Right lobe of liver (tissue), 6 donors: ENCODE measurements around the gene FGF8. TPM values are rescaled to one million over a fixed set of nuclear protein-coding genes. Genes with fewer than 3 reads are reported as not detected.
A peak's percentile ranks its signal among the peaks of the same experiment; 100 is the strongest.

Experiments used
- ATAC-seq, 4 donors: fragments of 200-7000 bp; cut with Tn5 transposase; one replicate each; pipeline ENCODE4 v1.9.1; 2020; ENCODE audit warnings: mild to moderate bottlenecking in 4 of 4, moderate library complexity in 4 of 4
- DNase-seq, 3 donors: peaks; one replicate each; pipeline ENCODE4 v3.0.0-alpha.2; 2020
- H3K27ac ChIP-seq, 3 donors: fragments of 200-600 bp; one replicate each; pipeline ENCODE4 v1.8.0; 2022
- H3K27me3 ChIP-seq, 2 donors: fragments of 200-600 bp; one replicate each; pipeline ENCODE4 v1.8.0; 2022
- H3K36me3 ChIP-seq, 4 donors: fragments of 200-600 bp; sonication (generic) in 1 of 4; one replicate each; pipeline versions ENCODE4 v1.5.1 to v1.8.0; 2017 to 2022; ENCODE audit warnings: control low read depth in 1 of 4
- H3K4me1 ChIP-seq, 4 donors: fragments of 200-600 bp; sonication (generic) in 1 of 4; one replicate each; pipeline versions ENCODE4 v1.5.1 to v1.8.0; 2017 to 2022; ENCODE audit warnings: control low read depth in 1 of 4
- H3K4me3 ChIP-seq, 3 donors: fragments of 200-600 bp; one replicate each; pipeline ENCODE4 v1.8.0; 2022
- H3K9me3 ChIP-seq, 4 donors: fragments of 200-600 bp; sonication (generic) in 1 of 4; one replicate each; pipeline versions ENCODE4 v1.5.1 to v1.8.0; 2017 to 2022; ENCODE audit warnings: control low read depth in 1 of 4
- POLR2A ChIP-seq: fragments of 450-650 bp; IDR thresholded peaks from one replicate; pipeline ENCODE4 v1.6.1; 2017; ENCODE audit warnings: antibody characterized with exemption, mild to moderate bottlenecking
- WGBS: methylation state at CpG from one replicate; pipeline ENCODE4 v1.1.6; 2018; ENCODE audit warnings: low coverage, low lambda C conversion rate; ENCODE audit not compliant: insufficient coverage; ENCODE audit errors: missing lambda C conversion rate; 5-methylcytosine and 5-hydroxymethylcytosine counted together
- intact Hi-C, 2 donors: fragments of 100-400 bp; cut with DNase I; formaldehyde crosslinking; loops; one replicate each; pipeline versions ENCODE4 v1.11.2 to v1.14.1; 2022
- long read RNA-seq: library from polyadenylated mRNA; unstranded; transcript quantifications from one replicate; pipeline ENCODE4 v2.0.0, GENCODE V29; 2019
- total RNA-seq, 6 experiments: library from RNA; depleted of rRNA in 2 of 6; stranded (reverse); fragments of >200 nt in 2 of 6; fragmentation: NEBNext Ultra II Directional in 3 of 6; extraction: Animal tissue kit (Norgen Biotek cat#: 25700) in 3 of 6; gene quantifications; one replicate each; pipeline versions ENCODE4 v1.1.0 to v1.2.4, GENCODE V29; 2016 to 2023
- TF ChIP-seq, protein P1 (sequence below), 4 donors: fragments of 200-600 bp in 3 of 4; fragments of 450-650 bp in 1 of 4; IDR thresholded peaks; one replicate each; pipeline versions ENCODE4 v1.5.1 to v1.8.0; 2016 to 2022; ENCODE audit warnings: antibody characterized with exemption in 4 of 4, mild to moderate bottlenecking in 2 of 4
- donor health status: DM: no; HTN: yes; CAD: no.
- donor health status: DM: no; HTN: no; CAD: no.
- donor health status: DM: no; HTN: no; CAD: no.
- donor health status: DM: no; HTN: yes; CAD: no.
- donor health status: DM: no; HTN: yes; CAD: no.

The FGF8 gene, protein sequence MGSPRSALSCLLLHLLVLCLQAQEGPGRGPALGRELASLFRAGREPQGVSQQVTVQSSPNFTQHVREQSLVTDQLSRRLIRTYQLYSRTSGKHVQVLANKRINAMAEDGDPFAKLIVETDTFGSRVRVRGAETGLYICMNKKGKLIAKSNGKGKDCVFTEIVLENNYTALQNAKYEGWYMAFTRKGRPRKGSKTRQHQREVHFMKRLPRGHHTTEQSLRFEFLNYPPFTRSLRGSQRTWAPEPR
- total RNA-seq: not detected
- long read RNA-seq: 0 reads

DNA sequence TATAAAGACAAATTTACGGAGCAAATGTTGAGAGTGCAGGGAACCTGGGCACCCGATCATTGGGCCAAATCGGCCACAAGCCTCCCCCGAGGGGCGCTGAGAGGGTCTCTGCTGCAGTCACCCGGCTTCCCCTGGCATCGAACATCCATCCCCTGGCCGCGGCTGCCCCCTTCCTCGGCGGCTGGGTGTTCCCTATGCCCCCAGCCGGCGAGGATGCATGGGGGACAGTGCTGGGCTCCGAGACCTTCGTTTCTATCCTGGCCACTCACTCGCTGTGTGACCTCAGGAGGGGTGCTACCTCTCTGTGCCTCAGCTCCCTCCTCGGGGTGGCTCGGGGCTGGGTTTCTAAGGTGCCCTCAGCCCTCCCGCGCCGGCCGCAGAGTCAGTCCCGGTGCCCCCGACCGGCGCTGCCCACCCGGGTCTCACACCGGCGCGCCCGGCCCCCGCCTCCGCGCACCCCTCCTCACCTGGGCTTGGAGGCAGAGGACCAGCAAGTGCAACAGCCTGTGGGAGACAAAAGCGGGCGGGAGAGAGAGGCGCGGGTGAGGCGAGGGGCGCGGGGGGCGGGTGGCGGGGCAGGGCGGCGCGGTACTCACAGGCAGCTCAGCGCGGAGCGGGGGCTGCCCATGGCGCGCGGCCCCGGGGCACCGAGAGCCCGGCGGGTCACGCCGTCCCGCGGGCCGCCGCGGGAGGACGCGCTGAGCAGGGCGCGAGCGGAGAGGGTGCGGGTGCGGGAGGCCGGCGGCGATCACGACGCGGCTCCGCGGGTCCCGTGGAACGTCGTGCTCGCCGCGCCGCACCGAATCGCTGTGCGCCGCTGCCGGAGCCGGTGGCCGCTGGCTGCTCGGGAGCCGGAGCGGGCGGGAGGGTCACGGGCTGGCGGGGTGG is at the start of gene FGF8:
TSS of gene FGF8 (minus strand) at position 842 of the 888 bp plus-strand sequence. CDS start at position 628, 214 bp downstream.
- ATAC-seq (no peak), DNase-seq (no peak)
- H3K4me1 ChIP-seq: peaks cover 0 to 34% (median 9%) of the 10 kb centered on the region in 4 donors
- no peak within 1 kb of the TSS for H3K4me3 ChIP-seq
- no peaks in the 10 kb centered on the region for H3K36me3 ChIP-seq
- H3K9me3 ChIP-seq: no peaks in the 10 kb centered on the region
- peaks cover 0 to 13% of the 10 kb centered on the region in 2 donors for H3K27me3 ChIP-seq
- TF ChIP-seq POLR2A: no peak
- TF ChIP-seq, protein P1, sequence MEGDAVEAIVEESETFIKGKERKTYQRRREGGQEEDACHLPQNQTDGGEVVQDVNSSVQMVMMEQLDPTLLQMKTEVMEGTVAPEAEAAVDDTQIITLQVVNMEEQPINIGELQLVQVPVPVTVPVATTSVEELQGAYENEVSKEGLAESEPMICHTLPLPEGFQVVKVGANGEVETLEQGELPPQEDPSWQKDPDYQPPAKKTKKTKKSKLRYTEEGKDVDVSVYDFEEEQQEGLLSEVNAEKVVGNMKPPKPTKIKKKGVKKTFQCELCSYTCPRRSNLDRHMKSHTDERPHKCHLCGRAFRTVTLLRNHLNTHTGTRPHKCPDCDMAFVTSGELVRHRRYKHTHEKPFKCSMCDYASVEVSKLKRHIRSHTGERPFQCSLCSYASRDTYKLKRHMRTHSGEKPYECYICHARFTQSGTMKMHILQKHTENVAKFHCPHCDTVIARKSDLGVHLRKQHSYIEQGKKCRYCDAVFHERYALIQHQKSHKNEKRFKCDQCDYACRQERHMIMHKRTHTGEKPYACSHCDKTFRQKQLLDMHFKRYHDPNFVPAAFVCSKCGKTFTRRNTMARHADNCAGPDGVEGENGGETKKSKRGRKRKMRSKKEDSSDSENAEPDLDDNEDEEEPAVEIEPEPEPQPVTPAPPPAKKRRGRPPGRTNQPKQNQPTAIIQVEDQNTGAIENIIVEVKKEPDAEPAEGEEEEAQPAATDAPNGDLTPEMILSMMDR (IDR thresholded peaks at IDR 0.05): no peak
- 5% methylated on average over 23 of the region's 98 CpGs for WGBS
- intact Hi-C loops: loop anchor here (5.0 to 10.0 kb wide), 3 partner anchors 173 to 561 kb away; no protein-coding TSS in a partner anchor
- no peak within 1 kb of the TSS for H3K27ac ChIP-seq

DNA sequence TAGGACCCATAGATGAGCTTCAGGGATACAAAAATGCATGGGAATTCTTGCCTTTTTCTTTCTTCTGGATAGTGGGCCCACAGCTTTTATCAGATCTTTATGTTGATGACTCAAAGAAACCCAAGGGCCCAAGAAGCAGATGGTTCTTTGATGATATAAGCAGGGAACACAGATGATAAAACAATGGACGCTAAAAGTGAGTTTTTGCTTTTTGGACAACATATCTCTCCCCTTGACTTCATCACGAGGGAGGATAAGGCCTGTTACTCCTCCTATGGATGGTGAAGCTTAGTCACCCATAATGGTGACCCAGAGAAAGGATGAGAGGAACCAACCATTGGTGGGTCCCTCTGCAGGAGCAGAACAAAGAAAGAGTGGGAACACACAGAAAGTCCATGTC is 48.8 kb upstream of the FGF8 start:
- no peak overlapping the region for H3K4me3 ChIP-seq
- no peak overlapping the region for H3K27ac ChIP-seq
- no peaks in the 10 kb centered on the region for H3K4me1 ChIP-seq
- H3K36me3 ChIP-seq: peaks cover 0 to 2% (median 0%) of the 10 kb centered on the region in 4 donors
- ATAC-seq (no peak), DNase-seq (peak in 1 of 3 donors; percentile 9)
- no peaks in the 10 kb centered on the region for H3K9me3 ChIP-seq
- intact Hi-C loops: no loop called here
- TF ChIP-seq POLR2A: no peak
- TF ChIP-seq, protein P1 (IDR thresholded peaks at IDR 0.05): no peak
- 86% methylated on average over 1 of the region's 2 CpGs for WGBS
- no peaks in the 10 kb centered on the region for H3K27me3 ChIP-seq

DNA sequence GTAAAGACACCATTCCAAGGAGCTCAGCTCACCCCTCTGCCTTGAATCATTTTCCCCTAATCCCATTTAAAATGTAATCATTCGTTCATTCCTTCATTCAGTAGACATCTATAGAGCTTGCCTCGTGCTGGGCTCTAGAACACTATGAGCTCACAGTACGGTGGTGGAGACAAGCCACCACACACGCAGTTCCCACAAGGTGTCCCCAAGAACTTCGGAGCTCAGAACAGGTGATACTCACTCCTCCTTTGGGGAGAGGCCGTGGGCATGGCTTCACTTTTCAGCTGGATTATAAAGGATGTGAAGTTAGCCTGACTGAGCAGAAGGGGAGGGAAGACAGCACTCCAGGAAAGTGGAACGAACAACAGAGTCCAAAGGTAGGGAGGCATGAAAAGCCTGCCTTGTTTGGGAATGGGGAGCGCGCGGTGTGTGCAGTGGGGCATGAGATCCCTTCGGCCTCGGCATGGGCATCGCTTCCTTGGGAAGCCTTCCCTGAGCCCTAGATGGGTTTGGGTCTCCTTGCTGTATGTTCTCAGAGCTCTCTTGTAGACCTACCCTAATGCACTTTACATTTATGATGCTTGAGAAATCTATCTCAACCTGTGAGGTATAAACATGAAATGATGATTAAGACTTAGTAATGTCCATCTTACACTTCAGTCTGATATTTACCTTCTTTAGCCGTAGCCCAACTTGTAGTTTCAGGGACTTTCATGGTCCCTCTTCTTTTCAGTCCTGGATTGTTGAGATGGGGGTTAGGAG is 43.1 kb upstream of the FGF8 start:
- Histone ChIP-seq H3K4me1 (peaks cover 0 to 13% (median 0%) of the 10 kb centered on the region in 4 donors), H3K36me3 (no peaks in the 10 kb centered on the region), H3K9me3 (no peaks in the 10 kb centered on the region), H3K4me3 (peak overlapping the region; percentile 80 to 99 (median 95)), H3K27ac (peak overlapping the region; percentile 85 to 98 (median 91)), H3K27me3 (no peaks in the 10 kb centered on the region)
- WGBS: 17% methylated on average over 13 of the region's 14 CpGs
- DNase-seq (no peak), ATAC-seq (peak; percentile 9 to 32 (median 16))
- no peak for TF ChIP-seq POLR2A
- TF ChIP-seq, protein P1 (IDR thresholded peaks at IDR 0.05): no peak
- intact Hi-C loops: no loop called here

DNA sequence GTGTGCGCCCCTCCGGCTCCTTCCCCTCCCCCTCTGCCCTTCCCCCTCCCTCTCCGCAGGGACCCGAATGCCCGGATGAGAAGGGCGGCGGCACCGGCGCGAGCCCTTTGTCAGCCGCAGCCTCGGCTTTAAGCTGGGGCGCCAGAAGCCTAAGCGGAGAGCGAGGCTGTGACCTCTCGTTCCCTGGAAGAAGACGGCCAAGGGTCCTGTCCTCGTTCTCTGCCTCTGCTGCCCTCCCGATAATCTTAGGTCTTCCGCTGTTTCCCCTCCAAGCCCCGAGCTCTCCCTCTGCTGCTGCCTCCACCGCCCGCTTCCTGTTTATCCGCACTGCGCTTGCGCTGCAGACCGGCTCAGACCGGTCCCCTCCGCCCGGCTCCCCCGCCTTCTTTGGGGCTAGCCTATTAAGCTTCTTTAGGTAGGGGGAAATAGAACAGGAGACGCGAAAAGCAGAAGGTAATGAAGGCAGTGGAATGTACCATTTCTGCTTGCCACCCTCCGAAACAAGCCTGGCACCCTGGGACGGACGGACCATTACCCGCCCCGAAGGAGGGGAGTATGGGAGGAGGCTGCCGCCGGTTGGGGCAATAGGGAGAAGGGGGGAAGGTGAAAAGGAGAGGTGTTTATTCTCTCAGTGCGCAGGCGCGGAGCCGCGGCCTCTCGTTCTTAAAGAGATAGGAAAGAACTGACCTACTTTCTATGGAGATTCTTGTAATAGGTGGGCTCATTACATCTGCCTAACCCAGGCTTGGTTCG is 42.4 kb upstream of the FGF8 start, which contains the start of gene OGA:
TSS of gene OGA (minus strand) at position 326 of the 753 bp plus-strand sequence. CDS start 422 bp downstream, outside the sequence.
- TF ChIP-seq, protein P1 (IDR thresholded peaks at IDR 0.05): no peak
- peak; percentile 95 for TF ChIP-seq POLR2A
- intact Hi-C loops: no loop called here
- H3K27me3 ChIP-seq: no peaks in the 10 kb centered on the region
- H3K4me1 ChIP-seq: peaks cover 0 to 16% (median 0%) of the 10 kb centered on the region in 4 donors
- DNase-seq (peak; percentile 98 to 99 (median 99)), ATAC-seq (peak; percentile 89 to 95 (median 94))
- H3K9me3 ChIP-seq: no peaks in the 10 kb centered on the region
- under 1% methylated on average over 41 of the region's 47 CpGs for WGBS
- H3K4me3 ChIP-seq: peak within 1 kb of the TSS; percentile 80 to 99 (median 95)
- no peaks in the 10 kb centered on the region for H3K36me3 ChIP-seq
- peak within 1 kb of the TSS; percentile 90 to 98 (median 91) for H3K27ac ChIP-seq
